ENCODE measurements around the gene CBFA2T3.

The CBFA2T3 gene

DNA sequence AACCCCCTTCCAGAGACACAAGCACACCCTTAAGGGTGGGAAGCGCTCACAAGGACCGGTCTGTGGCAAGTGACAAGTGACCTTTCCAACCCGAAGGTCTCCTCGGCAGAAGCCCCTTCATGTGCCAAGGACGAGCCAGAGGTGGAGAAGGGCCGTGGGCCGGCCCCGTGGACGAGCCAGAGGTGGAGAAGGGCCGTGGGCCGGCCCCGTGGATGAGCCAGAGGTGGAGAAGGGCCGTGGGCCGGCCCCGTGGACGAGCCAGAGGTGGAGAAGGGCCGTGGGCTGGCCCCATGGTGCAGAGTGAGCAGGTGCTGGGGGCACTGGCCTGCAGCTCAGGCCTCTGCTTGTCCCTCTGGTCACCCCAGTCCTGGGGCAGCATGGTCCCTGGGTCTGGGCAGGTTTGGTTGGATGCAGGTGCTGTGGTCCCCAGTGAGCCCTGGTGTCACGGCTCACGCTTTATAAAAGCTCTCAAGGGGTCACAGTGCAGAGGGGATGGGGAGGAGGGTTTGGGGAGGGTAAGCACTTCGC lies 45.6 kb downstream of the CBFA2T3 start:
- no peaks in the 10 kb centered on the region for H3K27me3 ChIP-seq (ENCODE audit: insufficient read depth, poor library complexity, severe bottlenecking)
- no peak for DNase-seq (ENCODE audit: low read depth in 1 of 2, low spot score in 1 of 2)
- no peak overlapping the region for H3K27ac ChIP-seq (replicated peaks)
- no peak overlapping the region for H3K4me3 ChIP-seq (replicated peaks; ENCODE audit: insufficient read depth, low read length)
- TF ChIP-seq SPI1 (IDR thresholded peaks at IDR 0.05; ENCODE audit: borderline replicate concordance, low read depth) (no peak), POLR2AphosphoS5 (IDR thresholded peaks at IDR 0.05; ENCODE audit: low read depth) (no peak), GABPA (IDR thresholded peaks at IDR 0.05; ENCODE audit: low read depth) (no peak)
- TF ChIP-seq, protein P1, sequence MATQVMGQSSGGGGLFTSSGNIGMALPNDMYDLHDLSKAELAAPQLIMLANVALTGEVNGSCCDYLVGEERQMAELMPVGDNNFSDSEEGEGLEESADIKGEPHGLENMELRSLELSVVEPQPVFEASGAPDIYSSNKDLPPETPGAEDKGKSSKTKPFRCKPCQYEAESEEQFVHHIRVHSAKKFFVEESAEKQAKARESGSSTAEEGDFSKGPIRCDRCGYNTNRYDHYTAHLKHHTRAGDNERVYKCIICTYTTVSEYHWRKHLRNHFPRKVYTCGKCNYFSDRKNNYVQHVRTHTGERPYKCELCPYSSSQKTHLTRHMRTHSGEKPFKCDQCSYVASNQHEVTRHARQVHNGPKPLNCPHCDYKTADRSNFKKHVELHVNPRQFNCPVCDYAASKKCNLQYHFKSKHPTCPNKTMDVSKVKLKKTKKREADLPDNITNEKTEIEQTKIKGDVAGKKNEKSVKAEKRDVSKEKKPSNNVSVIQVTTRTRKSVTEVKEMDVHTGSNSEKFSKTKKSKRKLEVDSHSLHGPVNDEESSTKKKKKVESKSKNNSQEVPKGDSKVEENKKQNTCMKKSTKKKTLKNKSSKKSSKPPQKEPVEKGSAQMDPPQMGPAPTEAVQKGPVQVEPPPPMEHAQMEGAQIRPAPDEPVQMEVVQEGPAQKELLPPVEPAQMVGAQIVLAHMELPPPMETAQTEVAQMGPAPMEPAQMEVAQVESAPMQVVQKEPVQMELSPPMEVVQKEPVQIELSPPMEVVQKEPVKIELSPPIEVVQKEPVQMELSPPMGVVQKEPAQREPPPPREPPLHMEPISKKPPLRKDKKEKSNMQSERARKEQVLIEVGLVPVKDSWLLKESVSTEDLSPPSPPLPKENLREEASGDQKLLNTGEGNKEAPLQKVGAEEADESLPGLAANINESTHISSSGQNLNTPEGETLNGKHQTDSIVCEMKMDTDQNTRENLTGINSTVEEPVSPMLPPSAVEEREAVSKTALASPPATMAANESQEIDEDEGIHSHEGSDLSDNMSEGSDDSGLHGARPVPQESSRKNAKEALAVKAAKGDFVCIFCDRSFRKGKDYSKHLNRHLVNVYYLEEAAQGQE (IDR thresholded peaks at IDR 0.05; ENCODE audit: insufficient replicate concordance, low read depth), result no peak
- TF ChIP-seq, protein P2, sequence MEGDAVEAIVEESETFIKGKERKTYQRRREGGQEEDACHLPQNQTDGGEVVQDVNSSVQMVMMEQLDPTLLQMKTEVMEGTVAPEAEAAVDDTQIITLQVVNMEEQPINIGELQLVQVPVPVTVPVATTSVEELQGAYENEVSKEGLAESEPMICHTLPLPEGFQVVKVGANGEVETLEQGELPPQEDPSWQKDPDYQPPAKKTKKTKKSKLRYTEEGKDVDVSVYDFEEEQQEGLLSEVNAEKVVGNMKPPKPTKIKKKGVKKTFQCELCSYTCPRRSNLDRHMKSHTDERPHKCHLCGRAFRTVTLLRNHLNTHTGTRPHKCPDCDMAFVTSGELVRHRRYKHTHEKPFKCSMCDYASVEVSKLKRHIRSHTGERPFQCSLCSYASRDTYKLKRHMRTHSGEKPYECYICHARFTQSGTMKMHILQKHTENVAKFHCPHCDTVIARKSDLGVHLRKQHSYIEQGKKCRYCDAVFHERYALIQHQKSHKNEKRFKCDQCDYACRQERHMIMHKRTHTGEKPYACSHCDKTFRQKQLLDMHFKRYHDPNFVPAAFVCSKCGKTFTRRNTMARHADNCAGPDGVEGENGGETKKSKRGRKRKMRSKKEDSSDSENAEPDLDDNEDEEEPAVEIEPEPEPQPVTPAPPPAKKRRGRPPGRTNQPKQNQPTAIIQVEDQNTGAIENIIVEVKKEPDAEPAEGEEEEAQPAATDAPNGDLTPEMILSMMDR (IDR thresholded peaks at IDR 0.05; ENCODE audit: insufficient read depth, low read length), result no peak

DNA sequence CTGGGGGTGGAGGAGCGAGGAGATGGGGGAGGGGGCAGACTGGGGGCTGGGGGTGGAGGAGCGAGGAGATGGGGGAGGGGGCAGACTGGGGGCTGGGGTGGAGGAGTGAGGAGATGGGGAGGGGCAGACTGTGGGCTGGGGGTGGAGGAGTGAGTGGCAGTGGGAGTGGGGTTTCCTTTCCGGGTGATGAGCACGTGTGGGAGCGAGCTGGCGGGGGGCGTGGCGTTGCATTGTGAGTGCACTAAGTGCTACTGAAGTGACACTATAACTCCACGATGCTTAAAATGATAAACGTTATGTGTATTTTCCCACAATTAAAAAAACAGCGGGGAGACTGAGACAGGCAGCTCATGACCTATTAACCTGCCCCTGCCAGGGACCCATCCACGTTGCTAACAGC lies 46.3 kb downstream of the CBFA2T3 start:
- TF ChIP-seq, protein P2 (IDR thresholded peaks at IDR 0.05; ENCODE audit: insufficient read depth, low read length), result no peak
- TF ChIP-seq SPI1 (IDR thresholded peaks at IDR 0.05; ENCODE audit: borderline replicate concordance, low read depth) (no peak), POLR2AphosphoS5 (IDR thresholded peaks at IDR 0.05; ENCODE audit: low read depth) (no peak), GABPA (IDR thresholded peaks at IDR 0.05; ENCODE audit: low read depth) (no peak)
- TF ChIP-seq, protein P1 (IDR thresholded peaks at IDR 0.05; ENCODE audit: insufficient replicate concordance, low read depth), result no peak
- no peaks in the 10 kb centered on the region for H3K27me3 ChIP-seq (ENCODE audit: insufficient read depth, poor library complexity, severe bottlenecking)
- H3K4me3 ChIP-seq (replicated peaks; ENCODE audit: insufficient read depth, low read length), result no peak overlapping the region
- no peak for DNase-seq (ENCODE audit: low read depth in 1 of 2, low spot score in 1 of 2)
- no peak overlapping the region for H3K27ac ChIP-seq (replicated peaks)

DNA sequence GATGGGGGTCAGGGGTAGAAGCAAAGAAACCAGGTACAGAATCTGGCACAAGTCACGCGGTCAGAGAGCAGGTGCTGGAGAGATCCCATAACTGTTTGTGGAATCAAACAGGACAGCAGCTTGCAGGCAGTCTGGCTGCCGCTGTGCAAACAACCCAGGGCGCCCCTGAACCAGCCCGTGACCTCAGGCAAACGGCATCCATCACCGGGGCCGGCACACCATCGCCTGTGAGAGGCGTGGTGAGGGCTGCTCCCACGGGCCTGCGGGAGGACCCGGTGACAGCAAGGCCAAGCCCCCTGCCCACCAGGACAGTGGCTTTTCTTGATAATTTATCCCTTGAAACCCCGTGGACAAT lies 47.9 kb downstream of the CBFA2T3 start:
- DNase-seq (ENCODE audit: low read depth in 1 of 2, low spot score in 1 of 2), result no peak
- H3K27ac ChIP-seq (replicated peaks), result no peak overlapping the region
- no peak overlapping the region for H3K4me3 ChIP-seq (replicated peaks; ENCODE audit: insufficient read depth, low read length)
- H3K27me3 ChIP-seq (ENCODE audit: insufficient read depth, poor library complexity, severe bottlenecking), result no peaks in the 10 kb centered on the region
- TF ChIP-seq POLR2AphosphoS5 (IDR thresholded peaks at IDR 0.05; ENCODE audit: low read depth), result no peak

DNA sequence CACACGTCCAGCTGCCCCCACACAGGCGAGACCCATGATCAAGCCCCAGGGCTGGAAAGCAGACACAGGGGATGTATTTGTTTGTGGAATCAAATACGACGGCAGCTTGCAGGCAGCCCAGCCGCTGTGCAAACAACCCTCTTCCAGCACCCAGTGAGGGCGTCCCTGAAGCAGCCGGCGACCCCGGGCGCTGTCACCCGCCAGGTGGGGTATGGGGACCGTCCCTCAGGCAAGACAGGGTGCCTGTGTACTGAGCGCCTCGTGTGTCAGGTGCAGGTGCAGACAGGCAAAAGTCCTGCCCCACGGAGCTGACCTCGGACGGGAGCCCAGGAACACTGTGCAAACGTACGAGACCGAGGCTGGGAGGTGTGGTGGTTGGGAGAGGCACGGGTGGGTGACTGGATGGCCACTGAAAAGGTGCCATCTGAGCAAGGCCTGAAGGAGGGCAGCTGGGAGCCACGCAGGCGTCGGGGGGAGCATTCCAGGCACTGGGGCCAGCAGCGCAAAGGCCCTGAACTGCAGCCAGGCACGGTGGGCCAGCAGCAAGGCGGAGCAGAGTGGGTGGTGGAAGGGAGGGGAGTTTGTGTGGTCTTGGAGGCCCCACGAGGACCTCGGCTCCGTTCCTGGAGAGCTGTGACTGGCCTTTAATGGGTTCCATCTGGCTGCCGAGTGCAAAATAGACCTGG lies 48.5 kb downstream of the CBFA2T3 start:
- DNase-seq (ENCODE audit: low read depth in 1 of 2, low spot score in 1 of 2), result no peak
- H3K27ac ChIP-seq (replicated peaks), result no peak overlapping the region
- H3K4me3 ChIP-seq (replicated peaks; ENCODE audit: insufficient read depth, low read length), result no peak overlapping the region
- H3K27me3 ChIP-seq (ENCODE audit: insufficient read depth, poor library complexity, severe bottlenecking), result no peaks in the 10 kb centered on the region
- TF ChIP-seq, protein P2 (IDR thresholded peaks at IDR 0.05; ENCODE audit: insufficient read depth, low read length), result no peak
- TF ChIP-seq GABPA (IDR thresholded peaks at IDR 0.05; ENCODE audit: low read depth) (no peak), POLR2AphosphoS5 (IDR thresholded peaks at IDR 0.05; ENCODE audit: low read depth) (no peak), SPI1 (IDR thresholded peaks at IDR 0.05; ENCODE audit: borderline replicate concordance, low read depth) (no peak)
- TF ChIP-seq, protein P1 (IDR thresholded peaks at IDR 0.05; ENCODE audit: insufficient replicate concordance, low read depth), result no peak

All from HL-60 (cell line).